HEK293T (cell line): ENCODE results near the gene C12orf76.

Experiments
- ARNT ChIP-seq: fragments of 450-650 bp; IDR thresholded peaks from 2 replicates; pipeline ENCODE4 v1.6.1; 2017; ENCODE audit warnings: mild to moderate bottlenecking
- BHLHE40 ChIP-seq: fragments of 450-650 bp; IDR thresholded peaks from 2 replicates; pipeline ENCODE4 v1.6.1; 2016; ENCODE audit warnings: mild to moderate bottlenecking, moderate library complexity, borderline replicate concordance
- CTBP1 ChIP-seq: fragments of 450-650 bp; IDR thresholded peaks from 2 replicates; pipeline ENCODE4 v1.6.1; 2016; ENCODE audit warnings: borderline replicate concordance
- FOXA1 ChIP-seq: fragments of 450-650 bp; IDR thresholded peaks from 2 replicates; pipeline ENCODE4 v1.6.1; 2016; ENCODE audit warnings: mild to moderate bottlenecking
- FOXK2 ChIP-seq: fragments of 450-650 bp; IDR thresholded peaks from 2 replicates; pipeline ENCODE4 v1.6.1; 2016; ENCODE audit warnings: mild to moderate bottlenecking
- FOXM1 ChIP-seq: fragments of 450-650 bp; IDR thresholded peaks from 2 replicates; pipeline ENCODE4 v1.6.1; 2017; ENCODE audit warnings: mild to moderate bottlenecking, borderline replicate concordance
- HDGF ChIP-seq: fragments of 450-650 bp; IDR thresholded peaks from 2 replicates; pipeline ENCODE4 v1.6.1; 2017; ENCODE audit warnings: antibody characterized with exemption, borderline replicate concordance
- L3MBTL2 ChIP-seq: fragments of 450-650 bp; conservative IDR thresholded peaks from 2 replicates; pipeline ENCODE4 v1.6.1; 2016; ENCODE audit warnings: mild to moderate bottlenecking
- LEF1 ChIP-seq: fragments of 450-650 bp; IDR thresholded peaks from 2 replicates; pipeline ENCODE4 v1.6.1; 2017; ENCODE audit warnings: mild to moderate bottlenecking, borderline replicate concordance
- NFRKB ChIP-seq: fragments of 450-650 bp; IDR thresholded peaks from 2 replicates; pipeline ENCODE4 v1.6.1; 2016; ENCODE audit warnings: mild to moderate bottlenecking, moderate library complexity
- SP1 ChIP-seq: fragments of 450-650 bp; IDR thresholded peaks from 2 replicates; pipeline ENCODE4 v1.6.1; 2017
- SUZ12 ChIP-seq: fragments of 450-650 bp; IDR thresholded peaks from 2 replicates; pipeline ENCODE4 v1.6.1; 2016; ENCODE audit warnings: mild to moderate bottlenecking
- TARDBP ChIP-seq: fragments of 450-650 bp; IDR thresholded peaks from 2 replicates; pipeline ENCODE4 v1.6.1; 2016
- ZNF384 ChIP-seq: fragments of 450-650 bp; IDR thresholded peaks from 2 replicates; pipeline ENCODE4 v1.6.1; 2016

DNA sequence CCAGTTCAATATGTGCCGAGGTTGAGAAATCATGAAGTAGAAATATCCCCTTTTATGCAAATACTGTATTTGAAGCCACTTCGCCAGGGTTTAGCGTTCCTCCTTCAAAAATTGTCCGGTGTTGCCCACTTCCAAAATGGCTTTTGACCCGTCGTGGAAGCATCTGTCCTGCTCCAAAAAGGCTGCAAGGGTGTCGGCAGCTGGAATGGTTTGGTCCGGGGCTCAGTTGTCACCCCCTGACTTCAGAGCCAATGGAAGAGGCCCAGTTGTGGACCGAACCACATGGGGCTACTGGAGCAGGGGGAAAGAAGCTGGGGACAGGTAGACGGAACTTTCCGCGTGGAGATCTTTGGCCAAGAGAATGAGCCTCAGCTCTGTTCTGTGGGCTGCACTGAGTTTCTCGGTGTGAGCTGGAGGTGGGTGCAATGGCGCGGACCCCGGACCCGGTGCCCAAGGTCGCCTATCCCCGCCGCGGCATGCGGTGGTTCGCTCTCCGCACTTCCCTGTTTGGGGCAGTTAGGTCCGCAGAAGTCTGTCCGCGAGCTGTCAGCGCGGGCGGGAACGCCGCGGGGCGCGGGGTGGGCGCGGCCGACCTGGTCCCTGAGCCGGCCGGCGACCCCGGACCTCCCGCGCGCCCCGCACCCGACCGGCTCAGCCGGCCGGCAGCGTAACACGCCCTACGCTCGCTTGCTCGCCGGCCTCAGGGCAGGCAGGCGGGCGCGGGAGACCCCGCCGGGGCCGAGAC, 49.2 kb downstream of the C12orf76 start, which contains the start of gene ANKRD13A:
- TF ChIP-seq NFRKB (no peak), BHLHE40 (peak; percentile 97), ARNT (no peak), SP1 (no peak), ZNF384 (no peak), SUZ12 (no peak), L3MBTL2 (peak; percentile 98), FOXM1 (peak; percentile 93), TARDBP (no peak), HDGF (no peak), FOXK2 (no peak), LEF1 (no peak; the same call in 1 of the 2 replicates), FOXA1 (no peak), CTBP1 (no peak)
